ENCODE results near the gene ANO1. TPM values are rescaled to one million over a fixed set of nuclear protein-coding genes. Genes with fewer than 3 reads are reported as not detected.

ANO1 gene
- total RNA-seq, 1 donor from 2014 or later = not detected

GRCh38 chr11:70159627-70160570, 81.8 kb downstream of the ANO1 start:
- H3K27ac Mint-ChIP-seq (ENCODE audit: unreplicated experiment) = peak overlapping the region; percentile 59
- peaks cover 15% of the 10 kb centered on the region for H3K27me3 Mint-ChIP-seq (ENCODE audit: unreplicated experiment)
- H3K4me3 Mint-ChIP-seq (ENCODE audit: unreplicated experiment) = no peak overlapping the region
- H3K36me3 Mint-ChIP-seq (ENCODE audit: unreplicated experiment) = no peaks in the 10 kb centered on the region
- H3K4me1 Mint-ChIP-seq (ENCODE audit: unreplicated experiment) = peaks cover 18% of the 10 kb centered on the region
- TF ChIP-seq, protein P1, sequence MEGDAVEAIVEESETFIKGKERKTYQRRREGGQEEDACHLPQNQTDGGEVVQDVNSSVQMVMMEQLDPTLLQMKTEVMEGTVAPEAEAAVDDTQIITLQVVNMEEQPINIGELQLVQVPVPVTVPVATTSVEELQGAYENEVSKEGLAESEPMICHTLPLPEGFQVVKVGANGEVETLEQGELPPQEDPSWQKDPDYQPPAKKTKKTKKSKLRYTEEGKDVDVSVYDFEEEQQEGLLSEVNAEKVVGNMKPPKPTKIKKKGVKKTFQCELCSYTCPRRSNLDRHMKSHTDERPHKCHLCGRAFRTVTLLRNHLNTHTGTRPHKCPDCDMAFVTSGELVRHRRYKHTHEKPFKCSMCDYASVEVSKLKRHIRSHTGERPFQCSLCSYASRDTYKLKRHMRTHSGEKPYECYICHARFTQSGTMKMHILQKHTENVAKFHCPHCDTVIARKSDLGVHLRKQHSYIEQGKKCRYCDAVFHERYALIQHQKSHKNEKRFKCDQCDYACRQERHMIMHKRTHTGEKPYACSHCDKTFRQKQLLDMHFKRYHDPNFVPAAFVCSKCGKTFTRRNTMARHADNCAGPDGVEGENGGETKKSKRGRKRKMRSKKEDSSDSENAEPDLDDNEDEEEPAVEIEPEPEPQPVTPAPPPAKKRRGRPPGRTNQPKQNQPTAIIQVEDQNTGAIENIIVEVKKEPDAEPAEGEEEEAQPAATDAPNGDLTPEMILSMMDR (IDR thresholded peaks at IDR 0.05) = no peak
- no peaks in the 10 kb centered on the region for H3K9me3 Mint-ChIP-seq (ENCODE audit: unreplicated experiment)
- DNase-seq (ENCODE audit: extremely low spot score, unreplicated experiment) = peak; percentile 94

DNA sequence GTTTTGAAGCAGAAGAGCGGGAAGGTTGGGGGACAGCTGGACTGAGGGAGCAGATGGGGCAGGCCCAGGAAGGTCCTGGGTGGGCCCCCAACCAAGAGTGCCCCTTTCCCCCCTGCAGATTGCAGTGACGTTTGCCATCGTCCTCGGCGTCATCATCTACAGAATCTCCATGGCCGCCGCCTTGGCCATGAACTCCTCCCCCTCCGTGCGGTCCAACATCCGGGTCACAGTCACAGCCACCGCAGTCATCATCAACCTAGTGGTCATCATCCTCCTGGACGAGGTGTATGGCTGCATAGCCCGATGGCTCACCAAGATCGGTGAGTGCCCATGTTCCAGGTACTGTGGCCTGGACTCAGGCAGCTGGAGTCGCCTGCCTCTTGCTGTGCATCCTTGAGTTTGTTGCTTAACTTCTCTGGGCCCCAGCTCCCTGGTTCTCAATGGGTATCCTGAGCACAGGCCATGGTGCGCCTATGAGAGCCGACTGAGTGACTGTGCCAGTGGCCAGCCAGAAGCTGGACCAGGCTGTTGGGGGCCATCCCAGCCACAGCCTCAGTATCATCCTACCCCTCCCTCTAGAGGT, 83.0 kb downstream of the ANO1 start:
- H3K9me3 Mint-ChIP-seq (ENCODE audit: unreplicated experiment) = no peaks in the 10 kb centered on the region
- no peak for DNase-seq (ENCODE audit: extremely low spot score, unreplicated experiment)
- TF ChIP-seq, protein P1 (IDR thresholded peaks at IDR 0.05) = no peak
- H3K36me3 Mint-ChIP-seq (ENCODE audit: unreplicated experiment) = no peaks in the 10 kb centered on the region
- H3K4me1 Mint-ChIP-seq (ENCODE audit: unreplicated experiment) = peaks cover 18% of the 10 kb centered on the region
- H3K27me3 Mint-ChIP-seq (ENCODE audit: unreplicated experiment) = peaks cover 15% of the 10 kb centered on the region
- no peak overlapping the region for H3K27ac Mint-ChIP-seq (ENCODE audit: unreplicated experiment)
- no peak overlapping the region for H3K4me3 Mint-ChIP-seq (ENCODE audit: unreplicated experiment)

- Mint-ChIP-seq H3K27me3 (ENCODE audit: unreplicated experiment) (peaks cover 28% of the 10 kb centered on the region), H3K36me3 (ENCODE audit: unreplicated experiment) (no peaks in the 10 kb centered on the region), H3K4me1 (ENCODE audit: unreplicated experiment) (peaks cover 9% of the 10 kb centered on the region), H3K27ac (ENCODE audit: unreplicated experiment) (no peak overlapping the region), H3K4me3 (ENCODE audit: unreplicated experiment) (no peak overlapping the region), H3K9me3 (ENCODE audit: unreplicated experiment) (no peaks in the 10 kb centered on the region)
- TF ChIP-seq, protein P1 (IDR thresholded peaks at IDR 0.05) = no peak
- DNase-seq (ENCODE audit: extremely low spot score, unreplicated experiment) = no peak
Measured at GRCh38 chr11:70164705-70165104, 86.6 kb downstream of the ANO1 start.

DNA sequence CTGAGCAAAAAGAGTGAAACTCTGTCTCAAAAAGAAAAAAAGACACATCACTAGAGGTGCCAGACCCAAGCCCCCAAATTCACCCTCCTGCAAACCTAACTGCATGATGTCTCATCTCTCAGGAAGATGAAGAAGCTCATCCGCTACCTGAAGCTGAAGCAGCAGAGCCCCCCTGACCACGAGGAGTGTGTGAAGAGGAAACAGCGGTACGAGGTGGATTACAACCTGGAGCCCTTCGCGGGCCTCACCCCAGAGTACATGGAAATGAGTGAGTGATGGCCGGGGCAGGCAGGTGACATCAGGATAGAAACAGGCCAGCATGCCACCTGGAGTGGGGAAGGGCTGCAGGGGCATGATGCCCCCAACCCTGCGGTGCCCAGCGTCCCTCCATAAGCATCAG, 89.0 kb downstream of the ANO1 start:
- H3K27ac Mint-ChIP-seq (ENCODE audit: unreplicated experiment) = no peak overlapping the region
- TF ChIP-seq, protein P1 (IDR thresholded peaks at IDR 0.05) = no peak
- H3K4me1 Mint-ChIP-seq (ENCODE audit: unreplicated experiment) = no peaks in the 10 kb centered on the region
- no peaks in the 10 kb centered on the region for H3K9me3 Mint-ChIP-seq (ENCODE audit: unreplicated experiment)
- H3K4me3 Mint-ChIP-seq (ENCODE audit: unreplicated experiment) = no peak overlapping the region
- peaks cover 32% of the 10 kb centered on the region for H3K27me3 Mint-ChIP-seq (ENCODE audit: unreplicated experiment)
- H3K36me3 Mint-ChIP-seq (ENCODE audit: unreplicated experiment) = no peaks in the 10 kb centered on the region
- DNase-seq (ENCODE audit: extremely low spot score, unreplicated experiment) = no peak

DNA sequence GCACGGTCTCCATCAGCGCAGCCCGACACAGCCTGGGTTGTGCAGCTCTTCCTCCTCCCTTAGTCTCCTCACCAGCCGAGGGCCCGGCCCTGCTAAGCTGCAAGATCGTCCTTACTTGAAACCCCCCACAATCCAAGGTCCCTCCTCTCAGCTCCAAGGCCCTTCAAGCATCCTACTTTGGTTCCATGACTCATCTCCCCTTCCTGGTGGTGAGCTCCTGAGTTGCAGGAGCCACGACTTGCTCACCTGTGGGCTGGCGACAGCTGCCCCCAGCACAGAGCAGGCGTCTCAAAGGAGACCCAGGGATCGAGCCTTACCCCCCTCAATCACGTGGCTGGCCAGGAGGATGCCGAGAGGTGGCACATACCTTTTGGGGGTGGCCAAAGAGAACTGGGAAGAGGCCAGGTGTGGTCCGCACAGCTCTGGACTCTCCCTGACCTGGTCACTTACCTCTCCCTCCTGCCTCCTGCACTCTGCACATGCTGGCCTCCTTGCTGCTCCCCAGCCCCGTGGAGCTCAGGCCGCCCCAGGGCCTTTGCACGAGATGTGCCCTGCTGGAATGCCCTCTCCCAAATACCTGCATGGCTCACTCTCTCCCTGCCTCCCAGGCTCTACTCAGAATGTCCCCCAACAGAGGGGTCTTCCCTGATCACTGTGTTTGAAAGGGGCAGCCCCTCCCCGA, 89.7 kb downstream of the ANO1 start:
- TF ChIP-seq, protein P1 (IDR thresholded peaks at IDR 0.05) = no peak
- Mint-ChIP-seq H3K4me3 (ENCODE audit: unreplicated experiment) (no peak overlapping the region), H3K4me1 (ENCODE audit: unreplicated experiment) (no peaks in the 10 kb centered on the region), H3K36me3 (ENCODE audit: unreplicated experiment) (no peaks in the 10 kb centered on the region), H3K9me3 (ENCODE audit: unreplicated experiment) (no peaks in the 10 kb centered on the region), H3K27me3 (ENCODE audit: unreplicated experiment) (peaks cover 36% of the 10 kb centered on the region), H3K27ac (ENCODE audit: unreplicated experiment) (no peak overlapping the region)
- no peak for DNase-seq (ENCODE audit: extremely low spot score, unreplicated experiment)

All from osteocyte (in vitro differentiated cells).